ENCODE measurements around the gene TMC1. TPM values are rescaled to one million over a fixed set of nuclear protein-coding genes. Genes with fewer than 3 reads are reported as not detected.

TMC1 gene
- total and polyA plus RNA-seq, 2 of the 13 experiments (the other 11 are each of a cell fraction or from before 2014, with no cell fraction given): 0.02 to 0.03 TPM

- no peak for TF ChIP-seq RORA (CRISPR knock-in tag; IDR thresholded peaks at IDR 0.05)
- TF ChIP-seq NFYB (CRISPR knock-in tag; IDR thresholded peaks at IDR 0.05): no peak
- TF ChIP-seq ZXDC (CRISPR knock-in tag; IDR thresholded peaks at IDR 0.05): no peak
- peak in 1 of 2 experiments; percentile 54; a peak in 2 of 4 replicates for TF ChIP-seq EP300 (IDR thresholded peaks at IDR 0.05; ENCODE audit: low read depth in 2 of 2, low read length in 2 of 2)
- 0 out of 2 replicates have a peak, but pooled peaks have one; percentile 34 for TF ChIP-seq EP300 (CRISPR knock-in tag; IDR thresholded peaks at IDR 0.05; ENCODE audit: borderline replicate concordance)
- TF ChIP-seq ZNF556 (CRISPR knock-in tag; IDR thresholded peaks at IDR 0.05; ENCODE audit: borderline replicate concordance): no peak
- no peak for TF ChIP-seq PCBP1 (IDR thresholded peaks at IDR 0.05; ENCODE audit: borderline replicate concordance, low read depth, low read length)
- no peak for TF ChIP-seq JDP2 (CRISPR knock-in tag; IDR thresholded peaks at IDR 0.05; ENCODE audit: borderline replicate concordance)
- TF ChIP-seq ZNF776 (CRISPR knock-in tag; IDR thresholded peaks at IDR 0.05): no peak
- TF ChIP-seq POLR2AphosphoS2 (IDR thresholded peaks at IDR 0.05; ENCODE audit: low read depth, low read length): no peak
- no peak for TF ChIP-seq ESRRA (CRISPR knock-in tag; IDR thresholded peaks at IDR 0.05; ENCODE audit: low read depth)
- TF ChIP-seq POLR2AphosphoS5 (IDR thresholded peaks at IDR 0.05; ENCODE audit: low read depth, low read length): no peak
- peak; percentile 48 for TF ChIP-seq ISL2 (CRISPR knock-in tag; IDR thresholded peaks at IDR 0.05)
- TF ChIP-seq MIXL1 (CRISPR knock-in tag; IDR thresholded peaks at IDR 0.05): no peak
- TF ChIP-seq ZNF678 (CRISPR knock-in tag; IDR thresholded peaks at IDR 0.05): no peak
- 0 out of 2 replicates have a peak, but pooled peaks have one; percentile 42 for TF ChIP-seq ZNF317 (CRISPR knock-in tag; IDR thresholded peaks at IDR 0.05)
- no peak for TF ChIP-seq PAF1 (CRISPR knock-in tag; IDR thresholded peaks at IDR 0.05)
- peak; percentile 96 for TF ChIP-seq ZNF646 (CRISPR knock-in tag; IDR thresholded peaks at IDR 0.05)
- TF ChIP-seq ZMYM4 (CRISPR knock-in tag; IDR thresholded peaks at IDR 0.05): no peak; the same call in 1 of the 2 replicates
- TF ChIP-seq MZF1 (CRISPR knock-in tag; IDR thresholded peaks at IDR 0.05; ENCODE audit: borderline replicate concordance): no peak
These were observed 306.7 kb downstream of the TMC1 start (continued) for GRCh38 chr9:72827950-72828731.

Measured in HepG2 (cell line).